Activated CD8-positive, alpha-beta memory T cell treated with anti-CD3 and anti-CD28 coated beads for 36 hours (primary cell): ENCODE measurements around the gene GALM. TPM values are rescaled to one million over a fixed set of nuclear protein-coding genes. Genes with fewer than 3 reads are reported as not detected.
"Not testable (repeated sequence)": the region's sequence is repeated elsewhere in the genome, so short reads cannot be mapped to it uniquely, and the experiment has no call there.

ENCODE experiments used
- CTCF ChIA-PET: fragments of 350-600 bp; sonication (Branson Sonifier 250); formaldehyde crosslinking; loops from one replicate; lab custom pipeline; 2021; ENCODE audit warnings: antibody characterized with exemption; lab: Charles Lee
- POLR2A ChIA-PET: fragments of 350-600 bp; sonication (Branson Sonifier 250); formaldehyde crosslinking; loops from one replicate; lab custom pipeline; 2021; ENCODE audit warnings: antibody characterized with exemption; lab: Charles Lee
- total RNA-seq, 2 experiments: library from RNA; stranded (reverse); gene quantifications; one replicate each; pipeline ENCODE4 v1.2.3, GENCODE V29; 2021

Gene GALM
- total RNA-seq, 2 experiments from 2014 or later, result 94.9 to 96.9 TPM

- ChIA-PET CTCF (interaction anchor here (0.7 kb wide), 1 partner anchor 289 kb away, joined by 3 read pairs; no protein-coding TSS in a partner anchor), POLR2A (interaction anchor here (0.6 to 0.7 kb wide), 2 partner anchors 181 to 379 kb away, joined by 3 to 4 read pairs; no protein-coding TSS in a partner anchor)
These were observed 88.6 kb downstream of the GALM start for GRCh38 chr2:38754506-38754905.

GRCh38 chr2:38755891-38756290 is 90.0 kb downstream of the GALM start:
- POLR2A ChIA-PET, CTCF ChIA-PET: not testable (repeated sequence)

DNA sequence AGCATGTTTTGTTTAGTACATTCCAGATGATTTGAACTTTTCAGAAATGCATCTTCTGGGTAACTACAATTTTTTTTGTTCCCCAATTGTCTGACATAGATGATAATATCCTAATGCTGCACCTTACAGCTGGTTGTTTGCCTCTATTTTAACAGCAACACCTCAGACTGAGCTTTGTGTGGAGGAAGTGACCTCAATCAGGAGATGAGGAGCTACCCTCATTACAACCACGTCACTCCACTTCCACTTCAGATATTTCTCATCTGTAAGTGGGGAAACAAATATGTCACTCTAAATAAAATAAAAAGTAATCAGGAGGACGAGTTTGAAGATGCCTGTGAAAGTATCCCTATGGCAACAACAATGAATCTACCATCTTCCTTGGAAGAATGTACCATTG is 97.3 kb downstream of the GALM start:
- POLR2A ChIA-PET, result interaction anchor here (0.6 kb wide), 1 partner anchor 12 kb away, joined by 3 read pairs; the partner anchor contains the start of gene SRSF7
- CTCF ChIA-PET, result no interaction called here

DNA sequence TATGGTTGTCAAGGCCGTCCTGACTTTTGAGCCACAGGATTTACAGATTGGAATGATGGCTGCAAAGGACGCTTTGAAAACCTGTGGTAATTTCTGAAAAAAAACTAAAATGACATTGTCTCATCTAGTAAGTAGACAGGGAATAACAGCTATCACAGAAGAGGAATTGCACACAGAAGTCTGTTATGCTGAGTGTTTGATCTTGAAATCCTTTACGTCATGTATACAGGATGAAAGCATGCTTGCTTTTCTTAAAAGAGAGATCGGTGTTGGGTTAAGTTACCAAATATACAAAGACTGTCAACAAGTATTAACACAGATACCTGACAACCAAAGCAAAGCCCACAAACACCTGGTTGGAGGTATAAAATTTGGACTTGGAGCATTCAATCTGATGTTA is 97.8 kb downstream of the GALM start:
- POLR2A ChIA-PET, result interaction anchor here (0.6 kb wide), 1 partner anchor 12 kb away, joined by 3 read pairs; the partner anchor contains the start of gene SRSF7
- CTCF ChIA-PET, result interaction anchor here (0.6 kb wide), 1 partner anchor 1816 kb away, joined by 3 read pairs; no protein-coding TSS in a partner anchor

DNA sequence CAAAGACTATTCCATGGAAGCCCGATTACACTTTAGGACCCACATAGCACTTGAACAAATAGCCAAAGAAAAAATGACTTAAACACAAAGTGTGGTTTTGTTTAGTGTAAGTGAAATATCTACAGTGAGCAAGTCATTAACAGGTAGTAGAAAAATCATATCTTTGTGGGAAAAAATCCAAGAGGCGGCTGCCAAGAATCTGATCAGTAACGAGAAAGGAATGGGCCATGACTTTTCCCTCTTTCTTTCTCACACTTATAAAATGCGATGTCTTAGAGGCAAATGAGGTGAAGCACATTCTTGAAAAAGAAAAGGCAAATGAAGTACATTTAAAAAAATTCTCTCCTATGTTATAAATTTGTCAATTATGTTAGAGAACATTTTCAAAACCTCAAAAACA is 99.2 kb downstream of the GALM start:
- ChIA-PET CTCF (no interaction called here), POLR2A (no interaction called here)

GRCh38 chr2:38765551-38765950 is 99.6 kb downstream of the GALM start:
- ChIA-PET POLR2A (no interaction called here), CTCF (no interaction called here)

DNA sequence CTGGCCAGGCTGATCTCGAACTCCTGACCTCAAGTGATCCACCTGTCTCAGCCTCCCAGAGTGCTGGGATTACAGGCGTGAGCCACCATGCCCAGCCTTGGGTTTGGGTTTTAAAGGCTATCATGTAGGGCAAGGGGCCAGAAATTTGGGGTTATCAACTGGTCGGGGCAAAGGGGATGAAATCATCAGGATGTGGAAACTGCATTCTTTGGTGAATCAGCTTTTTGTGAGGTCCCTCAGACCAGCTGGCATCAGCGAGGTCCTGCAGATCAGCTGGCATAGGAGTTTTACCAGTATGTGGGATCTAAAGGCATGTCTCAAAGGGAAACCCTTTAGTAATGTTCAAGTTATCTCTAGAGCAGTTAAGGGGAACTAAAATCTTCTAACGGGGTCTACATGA is 105.7 kb downstream of the GALM start:
- ChIA-PET CTCF (no interaction called here), POLR2A (no interaction called here)

DNA sequence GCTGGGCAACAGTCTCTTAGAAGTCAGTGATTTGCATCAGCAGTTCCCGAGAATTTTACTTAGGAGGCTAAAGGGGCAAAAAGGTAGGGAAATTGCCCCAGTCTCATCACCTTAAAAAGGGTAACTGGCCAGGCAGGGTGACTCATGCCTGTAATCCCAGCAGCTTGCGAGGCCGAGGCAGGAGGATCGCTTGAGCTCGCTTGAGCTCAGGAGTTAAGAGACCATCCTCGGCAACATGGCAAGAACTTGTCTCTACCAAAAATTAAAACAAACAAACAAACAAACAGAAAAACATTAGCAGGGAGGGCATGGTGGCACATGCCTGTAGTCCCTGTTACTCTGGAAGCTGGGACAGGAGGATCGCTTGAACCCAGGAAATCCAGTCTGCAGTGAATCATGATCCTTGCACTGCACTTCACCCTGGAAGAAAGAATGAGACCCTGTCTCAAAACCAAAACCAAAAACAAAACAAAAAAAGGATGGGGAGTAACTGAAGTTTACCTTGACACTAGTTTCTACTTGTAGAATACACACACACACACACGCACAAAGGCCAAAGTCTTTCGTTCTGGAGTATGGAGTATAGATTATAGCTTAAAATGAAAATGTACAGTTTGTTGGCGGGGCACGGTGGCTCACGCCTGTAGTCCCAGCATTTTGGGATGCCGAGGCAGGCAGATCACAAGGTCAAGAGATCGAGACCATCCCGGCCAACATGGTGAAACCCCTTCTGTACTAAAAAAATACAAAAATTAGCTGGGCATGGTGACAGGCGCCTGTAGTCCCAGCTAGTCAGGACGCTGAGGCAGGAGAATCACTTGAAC is 109.4 kb downstream of the GALM start:
- CTCF ChIA-PET, result no interaction called here
- POLR2A ChIA-PET, result no interaction called here

- CTCF ChIA-PET, result no interaction called here
- POLR2A ChIA-PET, result no interaction called here
These were observed 110.0 kb downstream of the GALM start for GRCh38 chr2:38775921-38776225.

GRCh38 chr2:38776531-38776930 is 110.6 kb downstream of the GALM start:
- POLR2A ChIA-PET, result interaction anchor here (0.6 kb wide), 1 partner anchor 8 kb away, joined by 4 read pairs; no protein-coding TSS in a partner anchor
- CTCF ChIA-PET, result no interaction called here

DNA sequence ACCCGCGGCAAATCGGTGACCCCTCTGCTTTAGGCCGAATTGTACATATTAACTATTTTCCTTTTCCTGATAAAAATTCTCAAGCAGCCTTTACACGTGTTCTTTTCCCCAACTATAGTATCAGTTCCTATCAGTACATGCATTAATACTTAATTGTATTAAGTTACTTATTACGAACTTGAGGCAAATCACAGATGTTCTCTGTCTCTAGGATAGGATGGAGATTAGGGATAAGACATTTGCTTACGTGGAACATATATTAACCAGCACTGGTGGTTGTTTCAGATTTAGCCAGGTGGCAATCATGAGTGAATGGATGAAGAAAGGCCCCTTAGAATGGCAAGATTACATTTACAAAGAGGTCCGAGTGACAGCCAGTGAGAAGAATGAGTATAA is 112.8 kb downstream of the GALM start:
- POLR2A ChIA-PET, result interaction anchor here (0.5 to 1.6 kb wide), 2 partner anchors 19 to 28 kb away, joined by 5 to 6 read pairs; partner anchors contain the start of gene SRSF7
- CTCF ChIA-PET, result interaction anchor here (1.5 kb wide), 1 partner anchor 27 kb away, joined by 3 read pairs; the partner anchor contains the start of gene SRSF7

DNA sequence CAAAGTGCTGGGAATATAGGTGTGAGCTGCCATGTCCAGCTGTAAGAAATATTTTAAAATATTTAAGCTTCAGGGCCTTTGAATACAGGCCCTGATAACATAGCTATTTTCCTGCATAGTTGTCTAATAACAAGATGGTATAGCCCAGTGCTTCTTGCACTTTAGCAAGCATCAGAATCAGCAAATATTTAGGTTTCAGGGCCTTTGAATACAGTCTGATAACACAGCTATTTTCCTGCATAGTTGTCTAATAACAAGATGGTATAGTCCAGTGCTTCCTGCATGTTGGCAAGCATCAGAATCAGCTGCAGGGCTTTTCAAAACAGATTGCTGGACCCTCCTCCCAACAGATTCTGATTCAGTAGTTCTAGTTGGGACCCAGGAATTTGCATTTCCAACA is 117.7 kb downstream of the GALM start:
- ChIA-PET CTCF (no interaction called here), POLR2A (no interaction called here)

Other genes starting within 250 kb of the GALM start
- 10 to 100 TPM; 79.3 to 82.0 TPM for gene HNRNPLL, start 63.2 kb upstream of the GALM start, total RNA-seq
- 100 to 1,000 TPM; 358 to 371 TPM for gene SRSF7, start 85.2 kb downstream of the GALM start, total RNA-seq
- gene GEMIN6, start 112.1 kb downstream of the GALM start, total RNA-seq, result 10 to 100 TPM; 42.8 to 44.6 TPM
- gene DHX57, start 209.8 kb downstream of the GALM start, total RNA-seq, result 10 to 100 TPM; 24.1 to 27.6 TPM
- 10 to 100 TPM; 12.8 to 13.9 TPM for gene MORN2, start 209.9 kb downstream of the GALM start, total RNA-seq
- gene ARHGEF33, start 223.8 kb downstream of the GALM start, total RNA-seq, result under 1 TPM; 0.42 to 0.89 TPM